OCI-LY3 (cell line): ENCODE results near the gene WHRN.

ENCODE experiments used
- CTCF ChIP-seq: fragments of 200-600, 300-600 bp; sonication (generic); IDR thresholded peaks from 2 replicates; pipeline ENCODE4 v1.5.1; 2014; ENCODE audit warnings: antibody characterized with exemption, low read length, low read depth
- EZH2phosphoT487 ChIP-seq: fragments of 200-600 bp; shearing (Covaris generic); IDR thresholded peaks from 2 replicates; pipeline ENCODE4 v1.6.1; 2018; ENCODE audit warnings: antibody characterized with exemption, mixed run types, low read depth

- no peak for TF ChIP-seq CTCF
- TF ChIP-seq EZH2phosphoT487 = no peak
These were observed 1.5 kb downstream of the WHRN start for GRCh38 chr9:114503522-114504340.
